SU-DHL-6 (cell line): Measurements from ENCODE around the gene CDH22.

Experiments
- H2AFZ ChIP-seq: fragments of 200-600 bp; sonication (generic); 2 replicates; pipeline ENCODE4 v1.6.1; 2014; ENCODE audit warnings: low read depth, mild to moderate bottlenecking, moderate library complexity, mixed read lengths, antibody characterized with exemption, low read length; ENCODE audit not compliant: severe bottlenecking
- H3F3A ChIP-seq: fragments of 200-600 bp; shearing (Covaris generic); 2 replicates; pipeline ENCODE4 v1.6.0; 2016; ENCODE audit warnings: antibody characterized with exemption, mild to moderate bottlenecking; ENCODE audit not compliant: insufficient read depth
- H3K27ac ChIP-seq: fragments of 200-600 bp; sonication (generic); 2 replicates; pipeline ENCODE4 v1.5.1; 2016; ENCODE audit warnings: low read depth, mild to moderate bottlenecking, low read length, moderate library complexity, mixed read lengths
- H3K27me3 ChIP-seq: fragments of 200-600 bp; sonication (generic), shearing (Covaris generic); 2 replicates; pipeline ENCODE4 v1.6.0; 2014; ENCODE audit warnings: mild to moderate bottlenecking, low read length
- H3K36me3 ChIP-seq: fragments of 200-600 bp; sonication (generic); 2 replicates; pipeline ENCODE4 v1.6.1; 2014; ENCODE audit warnings: mild to moderate bottlenecking, low read length, mixed read lengths
- H3K4me2 ChIP-seq: fragments of 300-600, 200-600 bp; shearing (Covaris generic), sonication (generic); 2 replicates; pipeline ENCODE4 v1.6.0; 2014; ENCODE audit warnings: low read length, low read depth, mild to moderate bottlenecking; ENCODE audit not compliant: poor library complexity, severe bottlenecking
- H3K4me3 ChIP-seq: fragments of 200-600 bp; sonication (generic); 2 replicates; pipeline ENCODE4 v1.5.1; 2014; ENCODE audit warnings: antibody characterized with exemption, low read length, mild to moderate bottlenecking, mixed read lengths; ENCODE audit not compliant: insufficient read depth, poor library complexity, severe bottlenecking
- H3K79me2 ChIP-seq: fragments of 200-600 bp; sonication (generic); 2 replicates; pipeline ENCODE4 v1.6.1; 2014; ENCODE audit warnings: mild to moderate bottlenecking, low read length, moderate library complexity; ENCODE audit not compliant: insufficient read depth
- H3K9ac ChIP-seq: fragments of 200-600 bp; sonication (generic); 2 replicates; pipeline ENCODE4 v1.7.0; 2014; ENCODE audit warnings: mild to moderate bottlenecking, low read length
- H3K9me2 ChIP-seq: fragments of 200-600 bp; sonication (generic); replicated peaks from 2 replicates; pipeline ENCODE4 v1.6.1; 2014; ENCODE audit warnings: low read length; ENCODE audit not compliant: insufficient read depth
- H3K9me3 ChIP-seq: fragments of 200-600 bp; sonication (generic); 2 replicates; pipeline ENCODE4 v1.6.1; 2014; ENCODE audit warnings: low read length, mixed read lengths; ENCODE audit not compliant: insufficient read depth
- H4K20me1 ChIP-seq: fragments of 200-600 bp; sonication (generic); 2 replicates; pipeline ENCODE4 v1.6.1; 2014; ENCODE audit warnings: low read depth, mild to moderate bottlenecking, antibody characterized with exemption, low read length, moderate library complexity, mixed read lengths
- CTCF ChIP-seq: fragments of 200-600 bp; sonication (generic); IDR thresholded peaks from one replicate; pipeline ENCODE4 v1.5.1; 2017; ENCODE audit warnings: antibody characterized with exemption, mild to moderate bottlenecking, low read length, moderate library complexity; ENCODE audit not compliant: insufficient read depth, poor library complexity, severe bottlenecking
- EZH2phosphoT487 ChIP-seq: fragments of 200-600 bp; sonication (generic), shearing (Covaris generic); conservative IDR thresholded peaks from 2 replicates; pipeline ENCODE4 v1.6.1; 2018; ENCODE audit warnings: mild to moderate bottlenecking, antibody characterized with exemption, low read length, moderate library complexity, mixed read lengths

Gene CDH22

GRCh38 chr20:46336735-46337134, 28.4 kb upstream of the CDH22 start:
- no peaks in the 10 kb centered on the region for H3K27me3 ChIP-seq

GRCh38 chr20:46334303-46334904, 26.1 kb upstream of the CDH22 start:
- H3K79me2 ChIP-seq = no peaks in the 10 kb centered on the region
- H2AFZ ChIP-seq = no peak overlapping the region
- no peak overlapping the region for H3K4me2 ChIP-seq
- H3K27me3 ChIP-seq = no peaks in the 10 kb centered on the region
- H3K9me3 ChIP-seq = no peaks in the 10 kb centered on the region
- H3K9me2 ChIP-seq = no peaks in the 10 kb centered on the region
- no peak overlapping the region for H3K4me3 ChIP-seq
- H3F3A ChIP-seq = no peaks in the 10 kb centered on the region
- TF ChIP-seq EZH2phosphoT487 (no peak), CTCF (no peak)
- no peak overlapping the region for H3K27ac ChIP-seq
- no peaks in the 10 kb centered on the region for H4K20me1 ChIP-seq
- H3K9ac ChIP-seq = no peak overlapping the region
- no peaks in the 10 kb centered on the region for H3K36me3 ChIP-seq

More at GRCh38 chr20:46336735-46337134, 28.4 kb upstream of the CDH22 start:
- TF ChIP-seq EZH2phosphoT487 = no peak
- no peak overlapping the region for H3K4me3 ChIP-seq
- H3K9me3 ChIP-seq = no peaks in the 10 kb centered on the region
- no peak overlapping the region for H2AFZ ChIP-seq
- no peaks in the 10 kb centered on the region for H4K20me1 ChIP-seq
- H3K27ac ChIP-seq = no peak overlapping the region
- no peaks in the 10 kb centered on the region for H3K9me2 ChIP-seq
- no peaks in the 10 kb centered on the region for H3K79me2 ChIP-seq
- no peaks in the 10 kb centered on the region for H3K36me3 ChIP-seq
- H3F3A ChIP-seq = no peaks in the 10 kb centered on the region
- H3K9ac ChIP-seq = no peak overlapping the region
- no peak overlapping the region for H3K4me2 ChIP-seq

GRCh38 chr20:46333161-46333991, 25.1 kb upstream of the CDH22 start:
- Histone ChIP-seq H3K9me3 (no peaks in the 10 kb centered on the region), H3K9ac (no peak overlapping the region), H4K20me1 (no peaks in the 10 kb centered on the region), H3K27ac (no peak overlapping the region), H3K27me3 (no peaks in the 10 kb centered on the region), H3F3A (no peaks in the 10 kb centered on the region), H3K79me2 (no peaks in the 10 kb centered on the region), H3K4me3 (no peak overlapping the region), H3K36me3 (no peaks in the 10 kb centered on the region), H2AFZ (no peak overlapping the region), H3K9me2 (no peaks in the 10 kb centered on the region), H3K4me2 (no peak overlapping the region)
- no peak for TF ChIP-seq EZH2phosphoT487
- no peak for TF ChIP-seq CTCF
